GM20000 (cell line): ENCODE measurements around the gene ADGRB3.

ENCODE experiments used
- DNase-seq: peaks from one replicate; pipeline ENCODE4 v3.0.0; 2012; ENCODE audit warnings: low spot score
- TF ChIP-seq, protein P1 (sequence below): IDR thresholded peaks from 2 replicates; pipeline ENCODE4 v1.5.1; 2012; ENCODE audit warnings: mild to moderate bottlenecking, control low read depth; ENCODE audit errors: extremely low read depth, missing control alignments

ADGRB3 gene

DNA sequence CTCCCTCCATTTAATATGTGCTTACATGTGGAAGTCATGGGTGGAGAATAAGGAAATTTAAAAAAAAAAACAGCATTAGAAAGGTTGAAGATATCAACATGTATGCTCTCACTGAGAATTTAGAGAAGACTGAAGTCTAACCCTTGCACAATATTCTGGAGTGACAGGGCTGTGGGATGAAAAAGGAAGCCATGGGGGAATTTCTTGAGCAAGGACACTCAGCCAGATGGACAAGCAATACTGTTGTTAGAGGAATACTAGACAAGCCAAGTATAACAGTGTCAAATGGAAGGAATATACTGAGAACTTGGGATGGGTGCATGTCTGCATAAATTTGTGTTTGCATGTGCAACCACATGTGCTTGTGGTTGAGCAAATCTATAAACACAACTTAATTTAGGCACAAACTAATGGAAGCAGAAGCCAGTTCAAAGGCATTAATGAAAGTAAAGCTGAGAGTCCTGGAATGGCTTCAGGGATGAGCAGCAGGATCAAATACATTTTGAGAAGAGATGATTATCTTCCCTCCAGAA lies 119.7 kb downstream of the ADGRB3 start:
- no peak for DNase-seq
- TF ChIP-seq, protein P1, sequence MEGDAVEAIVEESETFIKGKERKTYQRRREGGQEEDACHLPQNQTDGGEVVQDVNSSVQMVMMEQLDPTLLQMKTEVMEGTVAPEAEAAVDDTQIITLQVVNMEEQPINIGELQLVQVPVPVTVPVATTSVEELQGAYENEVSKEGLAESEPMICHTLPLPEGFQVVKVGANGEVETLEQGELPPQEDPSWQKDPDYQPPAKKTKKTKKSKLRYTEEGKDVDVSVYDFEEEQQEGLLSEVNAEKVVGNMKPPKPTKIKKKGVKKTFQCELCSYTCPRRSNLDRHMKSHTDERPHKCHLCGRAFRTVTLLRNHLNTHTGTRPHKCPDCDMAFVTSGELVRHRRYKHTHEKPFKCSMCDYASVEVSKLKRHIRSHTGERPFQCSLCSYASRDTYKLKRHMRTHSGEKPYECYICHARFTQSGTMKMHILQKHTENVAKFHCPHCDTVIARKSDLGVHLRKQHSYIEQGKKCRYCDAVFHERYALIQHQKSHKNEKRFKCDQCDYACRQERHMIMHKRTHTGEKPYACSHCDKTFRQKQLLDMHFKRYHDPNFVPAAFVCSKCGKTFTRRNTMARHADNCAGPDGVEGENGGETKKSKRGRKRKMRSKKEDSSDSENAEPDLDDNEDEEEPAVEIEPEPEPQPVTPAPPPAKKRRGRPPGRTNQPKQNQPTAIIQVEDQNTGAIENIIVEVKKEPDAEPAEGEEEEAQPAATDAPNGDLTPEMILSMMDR, result no peak

DNA sequence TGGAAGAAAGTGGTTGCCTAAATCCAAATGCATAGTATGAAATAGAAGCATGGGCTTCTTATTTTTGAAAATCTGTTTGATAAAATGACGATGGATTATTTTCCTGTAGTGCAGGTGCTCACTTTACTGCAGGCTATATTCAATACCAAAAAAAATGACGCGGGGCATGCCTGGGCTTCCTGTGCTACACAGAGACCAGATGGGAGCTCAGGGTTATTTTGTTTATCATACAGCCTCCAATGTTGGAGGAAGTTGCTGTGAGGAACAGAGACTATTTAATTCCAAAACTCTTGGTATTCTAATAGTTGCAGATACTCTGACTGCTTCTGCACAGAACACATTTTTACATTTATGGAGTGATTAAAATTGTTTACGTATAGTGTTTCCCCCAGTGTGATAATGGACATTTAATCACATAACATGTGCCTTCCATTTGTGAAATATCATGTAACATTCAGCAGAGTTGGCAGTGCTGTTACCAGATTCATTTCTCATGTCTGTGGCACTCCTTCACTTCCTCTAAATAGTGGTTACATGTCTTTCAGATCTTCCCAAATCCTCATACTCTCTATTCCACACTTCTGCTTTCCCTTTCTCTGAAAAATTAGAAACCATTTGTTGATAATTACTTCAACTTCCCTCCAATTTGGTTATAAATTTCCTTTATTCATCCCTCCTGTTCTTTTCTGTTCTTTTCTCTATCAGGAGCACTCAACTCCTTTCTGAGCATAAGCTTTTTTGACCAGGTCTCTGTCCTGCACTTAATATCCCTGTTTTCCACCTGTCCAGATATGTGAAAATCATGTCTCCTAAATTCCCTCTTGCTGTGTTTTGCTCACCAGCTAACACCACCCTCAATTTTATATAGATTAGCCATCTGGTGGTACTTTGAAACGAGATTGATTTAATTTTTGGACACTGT lies 121.6 kb downstream of the ADGRB3 start:
- DNase-seq, result no peak
- TF ChIP-seq, protein P1, result no peak

DNA sequence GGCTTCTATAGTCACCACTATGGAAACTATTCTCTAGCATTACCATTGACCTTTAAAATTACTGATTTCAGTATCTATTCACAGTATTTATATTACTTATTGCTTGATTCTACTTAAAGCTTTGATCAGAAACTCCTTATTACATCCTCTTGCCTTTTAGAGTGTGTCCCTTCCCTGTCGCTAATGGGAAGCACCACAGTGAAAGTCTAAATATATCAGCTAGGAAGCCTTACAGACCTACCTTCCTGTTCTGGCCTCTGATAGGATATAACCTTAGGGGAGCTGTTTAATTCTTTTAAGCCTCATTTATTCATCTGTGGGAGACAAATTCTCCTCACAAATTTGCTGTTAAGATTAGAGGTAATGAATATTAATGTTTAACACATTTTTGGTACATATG lies 122.7 kb downstream of the ADGRB3 start:
- no peak for DNase-seq
- TF ChIP-seq, protein P1, result no peak

DNA sequence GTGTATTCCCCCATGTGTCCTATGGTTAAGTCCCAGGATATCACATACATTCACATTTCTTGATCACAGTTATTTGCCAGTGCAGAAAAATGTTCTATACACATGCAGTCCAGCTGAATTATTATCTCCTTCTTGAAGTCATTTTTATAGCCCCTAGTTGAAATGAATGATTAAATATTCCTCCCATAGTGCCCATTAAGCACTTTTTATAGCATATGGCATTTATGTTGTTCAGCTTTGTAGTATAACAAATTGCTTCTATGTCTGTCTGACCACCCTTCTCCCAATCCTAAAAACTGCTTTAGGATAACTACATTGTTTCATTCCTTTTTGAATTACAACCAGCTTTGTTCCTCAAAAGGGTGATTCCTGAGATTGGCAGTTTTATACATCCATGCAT lies 123.5 kb downstream of the ADGRB3 start:
- DNase-seq, result no peak
- TF ChIP-seq, protein P1, result no peak

DNA sequence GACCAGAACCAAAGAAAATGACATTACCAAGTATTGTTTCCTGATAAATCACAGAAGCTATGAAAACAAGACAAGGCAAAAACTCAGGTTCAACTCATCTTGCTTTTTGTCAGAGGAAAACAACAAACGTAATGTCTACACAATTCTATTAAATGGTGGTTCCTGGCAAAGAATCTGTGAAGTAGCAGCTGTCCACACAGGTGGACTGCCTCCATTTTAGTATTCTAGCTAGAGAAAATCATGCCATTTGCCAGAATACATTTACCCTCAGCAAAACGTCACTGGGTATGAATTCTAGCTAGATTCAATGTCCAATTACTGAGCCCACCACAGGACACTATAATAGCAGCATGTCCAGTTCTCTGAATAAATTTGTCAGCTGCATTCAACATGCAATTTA lies 125.4 kb downstream of the ADGRB3 start:
- TF ChIP-seq, protein P1, result no peak
- DNase-seq, result no peak

DNA sequence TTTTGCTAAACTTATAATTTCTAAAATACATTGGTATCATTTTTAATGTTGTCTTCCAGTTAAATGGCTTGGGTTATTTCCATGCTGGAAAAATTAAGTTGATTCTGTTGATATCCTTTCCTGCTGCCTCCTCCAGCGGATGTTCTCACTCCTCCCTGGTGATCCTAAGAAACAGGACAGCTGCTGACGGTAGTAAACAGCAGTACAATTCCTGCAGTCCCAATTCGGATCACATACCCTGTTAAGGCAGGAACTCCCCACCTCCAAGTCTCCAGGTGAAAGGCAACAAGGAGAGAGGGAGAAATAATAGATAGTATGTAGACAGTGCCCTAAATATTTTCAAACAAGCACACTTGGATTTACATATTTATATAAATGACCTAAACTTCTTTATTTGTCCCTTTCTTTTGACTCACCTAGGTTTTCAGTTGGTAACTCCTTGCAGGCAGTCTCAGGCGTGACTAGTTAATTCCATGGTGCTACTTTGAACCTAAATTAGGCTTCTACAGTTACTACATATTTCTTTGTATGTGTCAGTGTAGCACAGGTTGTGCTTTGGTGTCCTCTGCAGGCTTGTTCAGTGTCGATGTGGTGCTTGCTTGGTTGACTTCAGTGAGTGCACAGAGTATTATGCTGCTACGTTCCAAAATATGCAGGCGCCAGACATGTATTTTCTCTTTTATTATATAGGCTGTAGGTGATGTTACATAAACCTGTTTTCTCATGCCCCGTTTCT lies 126.0 kb downstream of the ADGRB3 start:
- DNase-seq, result no peak

DNA sequence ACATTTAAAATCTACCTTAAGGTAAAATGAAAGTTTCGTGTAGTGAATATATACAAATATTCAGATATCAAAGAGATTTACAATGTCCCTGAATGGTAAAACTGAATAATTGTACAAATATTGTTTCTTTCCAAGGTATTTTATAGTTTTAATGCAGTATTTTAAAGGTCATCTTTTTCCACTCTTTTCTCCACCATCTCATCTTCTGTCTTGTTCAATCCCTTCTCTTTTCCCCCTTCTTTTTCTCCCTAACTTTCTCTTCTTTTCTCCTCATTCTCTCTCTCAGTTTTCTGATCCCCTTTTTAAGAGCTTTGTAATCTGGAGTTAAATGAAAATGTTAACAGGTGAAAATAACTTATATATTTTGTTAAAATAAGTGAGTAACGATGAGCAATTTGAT lies 126.9 kb downstream of the ADGRB3 start:
- DNase-seq, result no peak
- TF ChIP-seq, protein P1, result no peak

More for the DNA sequence above, 126.0 kb downstream of the ADGRB3 start:
- TF ChIP-seq, protein P1, result no peak
